Non-pigmented ciliary epithelial cell (primary cell): ENCODE results near the gene RPTOR.
"Not testable (repeated sequence)": the region's sequence is repeated elsewhere in the genome, so short reads cannot be mapped to it uniquely, and the experiment has no call there.

Experiments
- DNase-seq: peaks from one replicate; pipeline ENCODE4 v3.0.0-alpha.2; 2010; ENCODE audit warnings: low read depth

The RPTOR gene

GRCh38 chr17:80695979-80696378 is 151.3 kb downstream of the RPTOR start:
- DNase-seq: no peak

- no peak for DNase-seq
These were observed 151.8 kb downstream of the RPTOR start for GRCh38 chr17:80696456-80696855.

- DNase-seq: no peak
These were observed 152.3 kb downstream of the RPTOR start for GRCh38 chr17:80696964-80697363.

- DNase-seq: no peak
These were observed 153.7 kb downstream of the RPTOR start for GRCh38 chr17:80698297-80698696.

DNA sequence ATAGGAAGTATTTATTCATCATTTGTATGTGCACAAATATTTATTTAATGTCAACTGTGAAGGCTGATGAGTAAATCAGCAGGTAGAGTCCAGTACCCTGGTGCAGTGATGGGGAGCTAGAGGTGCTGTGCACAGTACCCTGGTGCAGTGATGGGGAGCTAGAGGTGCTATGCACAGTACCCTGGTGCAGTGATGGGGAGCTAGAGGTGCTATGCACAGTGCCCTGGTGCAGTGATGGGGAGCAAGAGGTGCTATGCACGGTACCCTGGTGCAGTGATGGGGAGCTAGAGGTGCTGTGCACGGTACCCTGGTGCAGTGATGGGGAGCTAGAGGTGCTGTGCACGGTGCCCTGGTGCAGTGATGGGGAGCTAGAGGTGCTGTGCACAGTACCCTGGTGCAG is 154.6 kb downstream of the RPTOR start:
- not testable (repeated sequence) for DNase-seq

DNA sequence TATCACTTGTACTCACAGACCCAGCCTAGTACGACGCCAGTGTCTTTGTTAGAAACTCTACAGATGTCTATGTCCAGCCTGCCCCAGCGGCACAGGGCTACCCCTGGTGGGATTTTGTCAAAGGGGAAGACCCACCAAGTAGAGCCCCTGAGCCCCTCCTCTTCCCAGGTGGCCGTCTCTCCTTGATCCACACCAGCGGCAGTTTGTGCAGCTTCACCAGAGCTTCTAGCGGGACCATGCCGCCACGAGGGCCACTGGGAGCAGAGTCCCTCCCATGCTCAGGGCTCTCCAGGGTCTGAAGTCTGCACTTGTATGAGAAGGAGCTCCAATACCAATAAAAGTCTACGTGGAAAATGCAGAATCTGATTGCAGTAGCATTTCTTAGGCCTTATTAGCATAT is 157.1 kb downstream of the RPTOR start:
- no peak for DNase-seq

GRCh38 chr17:80702315-80703141 is 157.9 kb downstream of the RPTOR start:
- no peak for DNase-seq

DNA sequence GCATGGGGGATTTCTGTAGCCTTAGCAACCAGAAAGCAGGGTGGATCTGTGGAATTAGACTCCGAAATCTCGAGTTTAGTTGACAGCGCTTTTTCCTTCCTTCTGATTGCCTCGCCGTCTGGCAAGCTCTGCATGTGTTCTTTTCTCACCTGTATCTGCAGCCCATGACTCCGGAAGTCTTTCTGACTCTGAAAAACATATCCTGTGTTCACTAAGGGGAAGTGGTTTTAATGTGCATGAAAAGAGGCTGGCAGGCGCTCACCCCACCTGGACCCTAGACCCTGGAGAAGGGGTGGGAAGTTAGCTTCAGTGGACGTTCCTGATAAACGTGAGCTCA is 158.5 kb downstream of the RPTOR start:
- DNase-seq: no peak

DNA sequence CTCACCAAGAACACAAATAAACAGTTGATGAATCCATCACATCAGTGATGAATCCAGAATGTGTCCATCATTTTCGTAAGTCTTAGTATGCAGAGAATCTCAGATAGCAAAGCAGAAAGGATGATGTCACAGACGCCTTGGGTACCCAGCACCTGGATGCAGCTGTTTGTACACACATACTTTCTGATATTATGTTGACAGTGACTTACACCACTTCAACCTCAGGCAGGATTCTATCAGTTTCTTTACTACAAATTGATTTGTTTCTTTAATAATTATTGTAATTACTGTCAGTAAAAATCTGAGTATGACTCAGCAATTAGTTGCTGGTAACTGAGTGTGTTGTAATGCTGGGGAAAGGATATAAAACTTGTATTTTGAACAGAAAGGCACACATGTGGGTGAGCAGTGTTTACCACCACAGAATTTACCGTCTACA is 159.8 kb downstream of the RPTOR start:
- DNase-seq: no peak

- DNase-seq: no peak
These were observed 160.3 kb downstream of the RPTOR start for GRCh38 chr17:80704894-80705293.

DNA sequence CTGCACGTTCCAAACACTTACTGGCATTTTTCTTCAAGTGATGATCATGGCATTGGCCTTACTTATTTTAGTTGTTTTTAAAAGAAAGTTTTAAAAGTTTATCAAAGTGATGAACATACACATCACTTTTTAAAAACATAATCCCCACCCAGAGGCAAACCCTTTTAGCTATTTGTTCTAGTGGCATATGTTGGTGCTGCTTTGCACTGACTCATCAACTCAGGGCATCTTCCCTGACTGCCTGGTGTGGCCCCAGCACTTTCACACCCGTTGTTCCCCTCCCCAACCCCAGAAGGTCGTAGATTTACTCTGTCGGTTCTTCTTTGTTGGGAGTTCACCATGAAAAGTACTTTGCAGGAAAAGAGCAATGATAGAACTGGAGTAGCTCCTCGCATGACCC is 161.3 kb downstream of the RPTOR start:
- DNase-seq: no peak

DNA sequence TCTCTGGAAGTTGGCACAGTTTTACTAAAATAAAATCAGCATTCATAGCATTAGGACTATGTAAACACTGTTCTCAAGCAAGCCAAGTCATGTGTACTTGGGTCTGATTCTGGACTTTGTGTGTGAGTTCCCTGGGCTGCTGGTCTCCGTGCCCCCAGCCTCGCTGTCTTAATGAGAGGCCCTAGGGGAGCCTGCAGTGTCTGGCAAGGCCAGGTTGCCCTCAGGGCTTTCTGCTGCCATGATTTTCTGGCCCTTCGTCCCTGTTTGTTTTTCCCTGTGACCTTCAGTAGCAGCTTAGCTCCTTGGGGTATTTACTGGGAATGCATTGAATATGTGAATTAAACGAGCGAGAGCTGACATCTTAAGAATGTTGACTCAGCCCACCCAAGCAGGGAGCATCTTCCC is 161.8 kb downstream of the RPTOR start:
- no peak for DNase-seq

GRCh38 chr17:80708480-80708879 is 163.8 kb downstream of the RPTOR start:
- no peak for DNase-seq

- no peak for DNase-seq
These were observed 164.6 kb downstream of the RPTOR start for GRCh38 chr17:80709090-80709695.

DNA sequence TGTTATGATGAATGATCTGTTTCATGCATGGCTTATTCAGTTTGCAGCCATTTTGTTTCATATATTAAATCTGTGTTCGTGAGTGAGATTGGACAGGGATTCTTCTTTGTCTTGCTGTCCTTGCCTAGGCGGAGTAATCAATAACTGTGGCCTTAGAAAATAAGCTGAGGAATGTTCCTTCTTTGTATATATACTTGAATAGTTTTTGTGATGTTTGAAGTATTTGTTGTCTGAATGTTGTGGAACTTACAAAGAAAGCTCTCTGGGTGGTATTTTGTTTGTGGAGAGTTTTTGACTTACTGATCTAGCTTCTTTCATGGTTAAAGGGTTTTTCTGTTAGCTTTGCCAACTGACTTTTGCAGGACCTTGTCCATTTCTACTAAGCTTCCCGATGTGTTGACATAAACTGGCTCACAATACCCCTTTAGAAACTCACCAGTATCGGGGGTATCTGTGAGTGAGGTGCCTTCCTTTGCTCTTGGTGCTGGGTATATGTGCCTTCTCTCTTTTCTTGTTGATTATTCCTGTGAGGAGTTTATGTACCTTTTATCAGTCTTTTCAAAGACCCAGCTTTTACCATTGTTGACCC is 166.2 kb downstream of the RPTOR start:
- DNase-seq: no peak

DNA sequence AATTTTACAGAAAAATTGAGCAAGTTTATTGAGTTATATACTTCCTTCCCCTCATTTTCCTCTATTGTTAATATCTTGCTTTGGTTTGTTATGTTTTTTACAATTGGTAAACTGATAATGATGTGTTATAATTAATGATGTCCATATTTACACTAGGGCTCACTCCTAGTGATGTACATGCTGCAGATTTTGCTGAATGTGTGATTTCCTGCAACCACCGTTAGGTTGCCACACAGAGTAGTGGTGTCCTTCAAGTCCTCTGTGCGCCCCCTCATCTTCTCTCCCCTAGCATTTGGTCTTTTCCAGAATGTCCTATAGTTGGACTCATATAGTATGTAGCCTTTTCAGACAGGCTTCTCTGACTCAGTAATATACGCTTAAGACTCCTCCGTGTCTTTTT is 167.5 kb downstream of the RPTOR start:
- DNase-seq: no peak

GRCh38 chr17:80712606-80713005 is 168.0 kb downstream of the RPTOR start:
- no peak for DNase-seq

- DNase-seq: no peak
These were observed 172.5 kb downstream of the RPTOR start for GRCh38 chr17:80716986-80717719.

- no peak for DNase-seq
These were observed 173.1 kb downstream of the RPTOR start for GRCh38 chr17:80717720-80718083.

GRCh38 chr17:80718428-80718827 is 173.8 kb downstream of the RPTOR start:
- DNase-seq: no peak

DNA sequence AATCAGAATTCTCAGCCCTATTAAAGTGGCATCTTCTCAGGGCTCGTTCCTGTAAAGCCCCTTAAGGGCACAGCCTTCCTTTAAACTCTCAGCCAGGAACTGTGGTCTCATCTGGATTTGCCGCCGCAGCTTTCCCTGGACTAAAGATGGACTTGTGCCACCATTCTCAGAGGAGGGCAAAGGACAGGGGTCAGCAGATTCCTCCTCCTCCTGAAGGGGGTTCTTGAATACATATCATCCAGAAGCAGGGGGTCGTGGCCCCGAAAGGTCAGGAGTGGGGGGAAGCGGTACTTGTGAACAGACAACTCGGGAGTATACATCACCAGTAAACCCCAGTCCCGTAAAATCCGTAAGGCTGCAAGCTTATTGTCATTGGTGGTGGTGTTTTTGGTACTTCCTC is 174.8 kb downstream of the RPTOR start:
- no peak for DNase-seq

DNA sequence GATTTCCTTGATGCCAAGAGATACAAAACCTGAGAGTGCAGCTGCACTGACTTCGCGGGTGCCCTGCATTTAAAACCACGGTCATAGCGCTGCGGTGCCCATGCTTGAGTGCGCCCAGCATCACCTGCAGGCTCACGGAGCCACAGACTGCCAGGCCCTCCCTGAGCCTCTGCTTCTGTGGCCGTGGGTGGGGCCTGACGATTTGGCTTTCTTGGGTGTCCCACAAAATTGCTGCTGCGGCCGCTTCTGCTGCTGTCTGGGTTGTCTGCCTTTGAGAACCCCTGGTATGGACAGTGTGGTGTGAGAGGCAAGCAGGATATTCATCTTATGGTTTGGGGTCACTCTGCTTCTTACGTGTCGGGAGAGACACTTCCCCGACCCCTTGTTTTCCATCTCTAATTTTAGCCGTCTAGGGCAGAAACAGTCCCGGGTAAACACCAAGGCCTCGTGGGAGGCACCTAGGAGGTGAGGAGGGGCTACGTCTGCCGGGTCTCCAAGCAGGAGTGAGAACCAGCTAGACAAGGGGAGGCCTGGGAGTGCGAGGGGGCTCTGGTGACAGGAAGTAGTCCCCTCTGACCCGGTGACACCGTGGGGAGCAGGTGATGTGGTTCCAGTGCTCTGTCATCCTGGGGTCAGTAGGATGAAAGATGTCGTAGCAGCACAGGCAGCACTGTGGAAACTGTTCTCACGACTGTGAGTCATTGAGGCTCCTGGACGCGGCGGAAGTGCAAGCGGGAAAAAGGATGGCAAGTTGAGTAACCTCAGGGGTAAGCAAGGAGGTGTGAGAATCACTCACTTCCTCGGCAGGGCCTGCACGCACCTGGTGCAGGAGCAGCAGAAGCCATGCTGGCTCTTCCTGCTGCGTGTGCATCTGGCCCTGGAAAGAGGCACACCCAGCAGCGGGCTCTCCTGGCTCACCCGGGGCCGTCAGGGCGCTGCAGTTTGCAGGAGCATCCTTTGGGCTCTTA is 176.3 kb downstream of the RPTOR start:
- DNase-seq: peak; percentile 41
